GM18867 (cell line): ENCODE data around the gene LRRTM4.
A peak's percentile ranks its signal among the peaks of the same experiment; 100 is the strongest.
"Not testable (repeated sequence)": the region's sequence is repeated elsewhere in the genome, so short reads cannot be mapped to it uniquely, and the experiment has no call there.

Source experiments
- ATAC-seq: cut with Tn5 transposase; IDR thresholded peaks from one replicate; pipeline ENCODE4 v1.9.1; 2021; ENCODE audit warnings: mild to moderate bottlenecking, moderate library complexity; ENCODE audit not compliant: unreplicated experiment

LRRTM4 gene

DNA sequence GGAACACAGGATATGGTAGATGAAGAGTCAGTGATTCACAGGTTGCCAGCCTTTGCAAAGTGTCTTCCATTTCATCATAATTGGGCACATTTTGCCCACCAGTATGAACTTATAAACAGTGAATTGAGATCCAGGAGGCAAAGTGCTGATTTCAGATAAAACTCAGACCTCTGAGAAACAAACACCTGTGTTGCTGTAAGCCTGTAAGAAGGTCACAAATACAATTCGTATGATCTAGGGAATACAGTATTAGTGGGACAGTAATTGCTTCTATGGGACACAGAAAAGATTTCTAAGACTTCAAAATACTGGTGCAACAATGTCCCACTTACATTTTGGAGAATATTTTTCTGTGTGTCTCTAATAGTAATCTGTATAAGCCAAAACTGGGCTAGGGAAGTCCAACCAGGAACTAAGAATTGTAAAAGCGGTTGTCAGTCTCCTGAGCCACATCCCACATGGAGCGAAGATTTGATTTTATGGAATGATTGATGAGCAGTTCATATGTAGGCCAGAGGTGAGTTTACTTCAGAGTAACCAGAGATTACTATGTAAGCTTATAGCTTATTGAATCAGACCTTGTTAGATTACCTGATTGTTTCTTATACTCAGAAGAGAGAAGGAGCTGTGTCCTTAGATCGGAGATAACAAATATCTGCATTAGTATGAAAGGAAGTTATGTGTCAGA lies 728.4 kb downstream of the LRRTM4 start:
- no peak for ATAC-seq

DNA sequence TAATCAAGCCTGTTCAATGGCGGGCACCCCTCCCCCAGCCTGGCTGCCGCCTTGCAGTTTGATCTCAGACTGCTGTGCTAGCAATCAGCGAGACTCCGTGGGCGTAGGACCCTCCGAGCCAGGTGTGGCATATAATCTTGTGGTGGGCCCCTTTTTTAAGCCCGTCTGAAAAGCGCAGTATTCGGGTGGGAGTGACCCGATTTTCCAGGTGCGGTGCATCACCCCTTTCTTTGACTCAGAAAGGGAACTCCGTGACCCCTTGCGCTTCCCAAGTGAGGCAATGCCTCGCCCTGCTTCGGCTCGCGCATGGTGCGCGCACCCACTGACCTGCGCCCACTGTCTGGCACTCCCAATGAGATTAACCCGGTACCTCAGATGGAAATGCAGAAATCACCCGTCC lies 740.9 kb downstream of the LRRTM4 start:
- ATAC-seq = not testable (repeated sequence)

- ATAC-seq = peak; percentile 71
Measured at GRCh38 chr2:76763276-76763675, 758.9 kb downstream of the LRRTM4 start.

- peak; percentile 26 for ATAC-seq
Measured at GRCh38 chr2:76760367-76760704, 761.8 kb downstream of the LRRTM4 start.

DNA sequence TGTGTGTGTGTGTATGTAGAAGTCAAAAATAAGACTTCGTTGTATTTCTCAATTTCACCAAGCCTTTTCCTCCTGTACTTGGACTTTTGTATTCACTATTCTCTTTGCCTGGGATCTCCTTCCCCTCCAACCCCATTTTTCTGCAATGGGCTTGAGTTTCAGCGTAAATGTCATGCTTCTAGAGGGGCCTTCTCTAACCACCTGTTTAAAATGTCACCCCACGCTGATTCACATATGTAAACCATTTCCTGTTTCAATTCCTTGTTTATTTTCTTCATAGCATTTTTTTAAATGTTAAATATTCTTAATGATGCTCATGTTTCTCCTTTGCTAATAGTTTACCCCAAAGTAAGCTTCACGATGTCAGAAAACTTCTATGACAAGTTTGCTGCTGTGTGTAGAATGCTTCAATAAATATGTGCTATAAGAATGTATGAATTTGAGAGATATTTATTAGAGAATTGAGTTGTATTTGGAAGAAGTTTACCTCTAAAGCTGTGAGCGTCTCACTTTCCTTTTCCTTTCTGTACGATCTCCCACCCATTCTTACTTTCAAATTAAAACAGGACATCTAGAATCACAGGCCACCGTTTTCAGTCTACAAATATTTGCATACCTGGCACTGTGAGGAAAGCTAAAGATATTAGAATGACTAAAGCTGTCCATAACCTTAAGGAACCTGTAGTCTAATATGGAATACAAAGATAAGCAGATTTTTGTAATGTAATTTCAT lies 762.4 kb downstream of the LRRTM4 start:
- peak; percentile 78 for ATAC-seq

DNA sequence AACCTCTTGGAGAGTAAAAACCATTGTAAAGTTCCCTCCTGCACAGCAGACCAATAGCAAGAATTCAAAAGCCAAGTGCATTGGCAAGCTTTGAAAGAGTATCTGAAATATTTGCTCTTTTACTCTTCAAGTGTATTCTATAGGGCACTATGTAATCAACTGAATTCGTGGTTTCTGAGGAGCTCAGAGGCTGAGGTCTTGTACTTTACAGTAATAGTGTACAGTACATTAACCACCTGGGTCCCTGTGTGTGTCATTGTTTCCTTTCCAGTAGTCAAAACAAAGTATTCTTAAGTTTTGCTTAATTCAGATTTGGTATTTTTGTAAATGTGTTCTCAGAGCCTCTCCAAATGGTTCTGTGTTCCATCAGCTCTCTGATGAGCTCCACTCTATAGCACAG lies 769.7 kb downstream of the LRRTM4 start:
- ATAC-seq = no peak

- ATAC-seq = no peak
Measured at GRCh38 chr2:76749858-76750257, 772.3 kb downstream of the LRRTM4 start.

GRCh38 chr2:76748581-76749296 lies 773.4 kb downstream of the LRRTM4 start:
- no peak for ATAC-seq

- ATAC-seq = no peak
Measured at GRCh38 chr2:76745605-76746004, 776.6 kb downstream of the LRRTM4 start.

GRCh38 chr2:76737607-76738006 lies 784.6 kb downstream of the LRRTM4 start:
- ATAC-seq = no peak

- no peak for ATAC-seq
Measured at GRCh38 chr2:76733736-76734135, 788.4 kb downstream of the LRRTM4 start.

GRCh38 chr2:76731157-76731556 lies 791.0 kb downstream of the LRRTM4 start:
- peak; percentile 95 for ATAC-seq

GRCh38 chr2:76730021-76730420 lies 792.2 kb downstream of the LRRTM4 start:
- ATAC-seq = no peak

DNA sequence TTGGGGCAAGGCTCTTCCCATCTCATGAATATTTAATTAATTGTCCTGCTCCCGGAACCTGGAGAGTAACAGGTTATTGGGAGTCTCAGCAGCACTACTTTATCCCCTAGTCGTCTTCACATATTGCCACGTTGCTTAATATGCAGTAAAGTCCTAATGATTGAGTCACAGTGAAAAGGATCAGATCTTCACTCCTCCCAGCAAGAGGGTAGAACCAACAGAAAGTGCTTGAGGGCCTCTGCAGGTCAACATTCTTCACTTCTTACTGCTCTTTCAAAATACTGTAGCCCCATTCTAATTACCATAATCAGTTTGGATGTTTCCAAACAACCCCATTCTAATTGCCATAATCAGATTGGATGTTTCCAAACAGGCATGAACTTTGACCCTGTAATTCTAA lies 801.0 kb downstream of the LRRTM4 start:
- ATAC-seq = no peak

- no peak for ATAC-seq
Measured at GRCh38 chr2:76713312-76713711, 808.9 kb downstream of the LRRTM4 start.

- ATAC-seq = no peak
Measured at GRCh38 chr2:76711490-76711889, 810.7 kb downstream of the LRRTM4 start.

DNA sequence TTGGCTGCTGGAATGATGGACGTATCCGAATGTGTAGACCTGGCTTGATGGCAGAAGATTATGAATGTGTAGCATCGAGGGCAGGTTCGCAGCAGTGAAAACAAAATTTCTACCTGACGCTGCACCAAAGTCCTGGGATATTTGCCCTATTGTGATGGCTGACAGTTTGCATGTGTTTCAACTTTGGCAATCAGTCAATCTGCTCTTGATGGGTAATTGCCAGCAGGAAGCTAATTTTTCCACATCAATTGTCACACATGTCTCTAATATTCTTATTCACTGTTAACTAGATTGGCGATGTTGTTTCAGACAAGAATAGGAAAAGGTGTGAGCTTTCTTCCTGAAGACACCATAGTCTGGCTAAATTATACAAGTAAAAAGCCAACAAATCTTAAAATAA lies 821.3 kb downstream of the LRRTM4 start:
- ATAC-seq = no peak

DNA sequence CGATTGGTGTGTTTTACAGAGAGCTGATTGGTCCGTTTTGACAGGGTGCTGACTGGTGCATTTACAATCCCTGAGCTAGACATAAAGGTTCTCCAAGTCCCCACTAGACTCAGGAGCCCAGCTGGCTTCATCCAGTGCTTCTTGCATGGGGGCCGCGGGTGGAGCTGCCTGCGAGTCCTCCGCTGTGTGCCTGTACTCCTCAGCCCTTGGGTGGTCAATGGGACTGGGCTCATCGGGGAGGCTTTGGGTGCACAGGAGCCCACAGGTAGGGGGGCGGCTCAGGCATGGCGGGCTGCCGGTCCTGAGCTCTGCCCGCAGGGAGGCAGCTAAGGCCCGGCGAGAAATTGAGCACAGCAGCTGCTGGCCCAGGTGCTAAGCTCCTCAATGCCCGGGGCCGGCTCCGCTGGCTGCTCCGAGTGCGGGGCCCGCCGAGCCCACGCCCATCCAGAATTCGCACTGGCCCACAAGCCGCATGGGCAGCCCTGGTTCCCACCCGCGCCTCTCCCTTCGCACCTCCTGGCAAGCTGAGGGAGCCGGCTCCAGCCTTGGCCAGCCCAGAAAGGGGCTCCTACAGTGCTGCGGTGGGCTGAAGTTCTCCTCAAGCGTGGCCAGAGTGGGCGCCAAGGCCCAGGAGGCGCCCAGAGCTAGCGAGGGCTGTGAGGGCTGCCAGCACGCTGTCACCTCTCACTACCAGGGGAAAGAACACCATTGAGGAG lies 824.0 kb downstream of the LRRTM4 start:
- ATAC-seq = not testable (repeated sequence)
